DOHH2 (cell line): ENCODE measurements around the gene SENP6.
"Not testable (repeated sequence)": the region's sequence is repeated elsewhere in the genome, so short reads cannot be mapped to it uniquely, and the experiment has no call there.

Source experiments
- H3F3A ChIP-seq: fragments of 200-600 bp; sonication (generic), shearing (Covaris generic); 2 replicates; pipeline ENCODE4 v1.6.0; 2016; ENCODE audit warnings: antibody characterized with exemption, mild to moderate bottlenecking; ENCODE audit not compliant: control insufficient read depth, insufficient read depth
- H3K27ac ChIP-seq: fragments of 200-600 bp; sonication (generic); 2 replicates; pipeline ENCODE4 v1.5.1; 2014; ENCODE audit warnings: low read depth, mild to moderate bottlenecking, low read length, moderate library complexity
- H3K27me3 ChIP-seq: fragments of 200-600 bp; sonication (generic); 2 replicates; pipeline ENCODE4 v1.6.1; 2014; ENCODE audit warnings: mild to moderate bottlenecking, low read length, mixed read lengths; ENCODE audit not compliant: control insufficient read depth
- H3K36me3 ChIP-seq: fragments of 200-600 bp; sonication (generic); 2 replicates; pipeline ENCODE4 v1.6.1; 2014; ENCODE audit warnings: mild to moderate bottlenecking, low read length, moderate library complexity, mixed read lengths; ENCODE audit not compliant: control insufficient read depth
- H3K4me1 ChIP-seq: fragments of 200-600 bp; sonication (generic); 2 replicates; pipeline ENCODE4 v1.6.1; 2014; ENCODE audit warnings: mild to moderate bottlenecking, low read length, mixed read lengths; ENCODE audit not compliant: control insufficient read depth
- H3K4me2 ChIP-seq: fragments of 200-600 bp; sonication (generic); 2 replicates; pipeline ENCODE4 v1.6.0; 2014; ENCODE audit warnings: mild to moderate bottlenecking, low read length, moderate library complexity
- H3K4me3 ChIP-seq: fragments of 200-600 bp; sonication (generic); 2 replicates; pipeline ENCODE4 v1.5.1; 2014; ENCODE audit warnings: mild to moderate bottlenecking, low read length, mixed read lengths
- H3K79me2 ChIP-seq: fragments of 200-600 bp; sonication (generic); 2 replicates; pipeline ENCODE4 v1.6.1; 2014; ENCODE audit warnings: mild to moderate bottlenecking, low read length, mixed read lengths; ENCODE audit not compliant: control insufficient read depth
- H3K9me2 ChIP-seq: fragments of 200-600 bp; sonication (generic); replicated peaks from 2 replicates; pipeline ENCODE4 v1.6.1; 2014; ENCODE audit warnings: mild to moderate bottlenecking, low read length, mixed read lengths; ENCODE audit not compliant: control insufficient read depth
- H3K9me3 ChIP-seq: fragments of 200-600 bp; sonication (generic); 2 replicates; pipeline ENCODE4 v1.6.1; 2014; ENCODE audit warnings: antibody characterized with exemption, low read length, mixed read lengths; ENCODE audit not compliant: control insufficient read depth, insufficient read depth
- H4K20me1 ChIP-seq: fragments of 200-600 bp; sonication (generic); 2 replicates; pipeline ENCODE4 v1.6.0; 2014; ENCODE audit warnings: low read depth, mild to moderate bottlenecking, antibody characterized with exemption, low read length, moderate library complexity; ENCODE audit not compliant: control insufficient read depth, insufficient read depth
- CTCF ChIP-seq: fragments of 200-600 bp; sonication (generic); IDR thresholded peaks from one replicate; pipeline ENCODE4 v1.5.1; 2014; ENCODE audit warnings: antibody characterized with exemption, mild to moderate bottlenecking, low read depth, low read length; ENCODE audit not compliant: poor library complexity, severe bottlenecking
- EZH2phosphoT487 ChIP-seq: fragments of 200-600 bp; sonication (generic); IDR thresholded peaks from 2 replicates; pipeline ENCODE4 v1.6.1; 2017; ENCODE audit warnings: borderline replicate concordance, mild to moderate bottlenecking, antibody characterized with exemption, low read length, moderate library complexity, mixed read lengths

SENP6 gene

GRCh38 chr6:75568965-75569364 is 32.7 kb upstream of the SENP6 start:
- Histone ChIP-seq H3K4me1 (no peaks in the 10 kb centered on the region), H3K79me2 (no peaks in the 10 kb centered on the region), H4K20me1 (no peaks in the 10 kb centered on the region), H3K4me2 (no peak overlapping the region), H3K9me2 (no peaks in the 10 kb centered on the region), H3F3A (no peaks in the 10 kb centered on the region), H3K4me3 (no peak overlapping the region), H3K36me3 (no peaks in the 10 kb centered on the region), H3K9me3 (peaks cover 15% of the 10 kb centered on the region), H3K27ac (no peak overlapping the region), H3K27me3 (no peaks in the 10 kb centered on the region)
- TF ChIP-seq CTCF (no peak), EZH2phosphoT487 (no peak)

GRCh38 chr6:75570671-75571070 is 31.0 kb upstream of the SENP6 start:
- H3K27me3 ChIP-seq, H3K9me2 ChIP-seq, H3K27ac ChIP-seq, H3K79me2 ChIP-seq, H3K4me3 ChIP-seq, H3F3A ChIP-seq, H3K36me3 ChIP-seq, H4K20me1 ChIP-seq, H3K4me1 ChIP-seq, H3K4me2 ChIP-seq: not testable (repeated sequence)
- H3K9me3 ChIP-seq: peaks cover 15% of the 10 kb centered on the region

GRCh38 chr6:75572072-75572471 is 29.6 kb upstream of the SENP6 start:
- H3K27me3 ChIP-seq: no peaks in the 10 kb centered on the region
- no peaks in the 10 kb centered on the region for H3K9me2 ChIP-seq
- no peaks in the 10 kb centered on the region for H4K20me1 ChIP-seq
- H3K4me2 ChIP-seq: no peak overlapping the region
- peaks cover 5% of the 10 kb centered on the region; the same call in 1 of the 2 replicates for H3K9me3 ChIP-seq
- H3K4me1 ChIP-seq: no peaks in the 10 kb centered on the region
- no peak overlapping the region for H3K27ac ChIP-seq
- H3K36me3 ChIP-seq: no peaks in the 10 kb centered on the region
- no peaks in the 10 kb centered on the region for H3F3A ChIP-seq
- no peaks in the 10 kb centered on the region for H3K79me2 ChIP-seq
- H3K4me3 ChIP-seq: no peak overlapping the region
- TF ChIP-seq CTCF (no peak), EZH2phosphoT487 (no peak)

- no peaks in the 10 kb centered on the region for H4K20me1 ChIP-seq
- H3K9me2 ChIP-seq: no peaks in the 10 kb centered on the region
- H3K9me3 ChIP-seq: no peaks in the 10 kb centered on the region
- no peaks in the 10 kb centered on the region for H3K36me3 ChIP-seq
- peaks cover 7% of the 10 kb centered on the region; the same call in 1 of the 2 replicates for H3K27me3 ChIP-seq
- H3F3A ChIP-seq: no peaks in the 10 kb centered on the region
- no peaks in the 10 kb centered on the region for H3K79me2 ChIP-seq
- H3K4me3 ChIP-seq: no peak overlapping the region
- H3K4me1 ChIP-seq: no peaks in the 10 kb centered on the region
- no peak overlapping the region for H3K27ac ChIP-seq
- H3K4me2 ChIP-seq: no peak overlapping the region
- TF ChIP-seq EZH2phosphoT487 (no peak), CTCF (no peak)
These were observed 21.7 kb upstream of the SENP6 start for GRCh38 chr6:75579951-75580350.
